WTC11 (cell line): ENCODE data around the gene TMEM38A. TPM values are rescaled to one million over a fixed set of nuclear protein-coding genes. Genes with fewer than 3 reads are reported as not detected.
"Not testable (repeated sequence)": the region's sequence is repeated elsewhere in the genome, so short reads cannot be mapped to it uniquely, and the experiment has no call there.

ENCODE experiments used
- ATAC-seq: fragments of 200-7000 bp; cut with Tn5 transposase; 2 replicates; pipeline ENCODE4 v1.10.0; 2021; ENCODE audit warnings: mild to moderate bottlenecking, moderate library complexity
- CTCF ChIA-PET: fragments of 300-600 bp; sonication (Branson Sonifier 250); formaldehyde crosslinking; loops from one replicate; lab custom pipeline; 2021; ENCODE audit warnings: antibody characterized with exemption; lab: Charles Lee
- POLR2A ChIA-PET: fragments of 350-600 bp; sonication (Branson Sonifier 250); formaldehyde crosslinking; loops from one replicate; lab custom pipeline; 2021; ENCODE audit warnings: antibody characterized with exemption; lab: Charles Lee
- DNase-seq: peaks from one replicate; pipeline ENCODE4 v3.0.0; 2021; ENCODE audit warnings: low spot score
- H3K27ac Mint-ChIP-seq: 2 replicates; pipeline ENCODE4 v1.8.0; 2021; ENCODE audit warnings: mixed read lengths
- H3K27me3 Mint-ChIP-seq: 2 replicates; pipeline ENCODE4 v1.8.0; 2021; ENCODE audit warnings: low read depth, mild to moderate bottlenecking, moderate library complexity, mixed read lengths
- H3K36me3 Mint-ChIP-seq: 2 replicates; pipeline ENCODE4 v1.8.0; 2021; ENCODE audit warnings: mixed read lengths
- H3K4me1 Mint-ChIP-seq: 2 replicates; pipeline ENCODE4 v1.8.0; 2022; ENCODE audit warnings: mixed read lengths
- H3K4me3 Mint-ChIP-seq: 2 replicates; pipeline ENCODE4 v1.8.0; 2021; ENCODE audit warnings: mild to moderate bottlenecking, moderate library complexity, mixed read lengths
- H3K9me3 Mint-ChIP-seq: 2 replicates; pipeline ENCODE4 v1.8.0; 2021; ENCODE audit warnings: mixed read lengths
- CDX4 ChIP-seq: fragments of 250-450 bp; sonication (Bioruptor Pico); IDR thresholded peaks from 2 replicates; pipeline ENCODE4 v1.9.0; 2021; ENCODE audit warnings: moderate library complexity, mild to moderate bottlenecking, inconsistent platforms, borderline replicate concordance
- CREM ChIP-seq: sonication (generic); formaldehyde crosslinking; IDR thresholded peaks from 2 replicates; pipeline ENCODE4 v1.8.1; 2022; ENCODE audit warnings: mild to moderate bottlenecking, missing genetic modification reagents, moderate library complexity
- E2F1 ChIP-seq: sonication (generic); formaldehyde crosslinking; IDR thresholded peaks from 2 replicates; pipeline ENCODE4 v1.8.0; 2022; ENCODE audit warnings: mild to moderate bottlenecking, missing genetic modification reagents
- E2F4 ChIP-seq: sonication (generic); formaldehyde crosslinking; IDR thresholded peaks from 2 replicates; pipeline ENCODE4 v1.8.1; 2022; ENCODE audit warnings: low read depth, mild to moderate bottlenecking, moderate library complexity, missing genetic modification reagents, borderline replicate concordance
- ELF4 ChIP-seq: sonication (generic); formaldehyde crosslinking; IDR thresholded peaks from 2 replicates; pipeline ENCODE4 v1.8.1; 2022; ENCODE audit warnings: low read depth, mild to moderate bottlenecking, moderate library complexity, missing genetic modification reagents
- ETV6 ChIP-seq: sonication (generic); formaldehyde crosslinking; IDR thresholded peaks from 2 replicates; pipeline ENCODE4 v1.8.1; 2022; ENCODE audit warnings: mild to moderate bottlenecking, missing genetic modification reagents
- FOXK1 ChIP-seq: sonication (generic); formaldehyde crosslinking; IDR thresholded peaks from 2 replicates; pipeline ENCODE4 v1.8.0; 2022; ENCODE audit warnings: mild to moderate bottlenecking, moderate library complexity, missing genetic modification reagents
- FOXP4 ChIP-seq: sonication (generic); formaldehyde crosslinking; IDR thresholded peaks from 2 replicates; pipeline ENCODE4 v1.8.0; 2022; ENCODE audit warnings: mild to moderate bottlenecking, missing genetic modification reagents
- GABPB1 ChIP-seq: sonication (generic); formaldehyde crosslinking; IDR thresholded peaks from 2 replicates; pipeline ENCODE4 v1.8.1; 2023; ENCODE audit warnings: mild to moderate bottlenecking, missing genetic modification reagents
- GRHL2 ChIP-seq: fragments of 250-450 bp; sonication (Bioruptor Pico); IDR thresholded peaks from 2 replicates; pipeline ENCODE4 v1.8.0; 2022; ENCODE audit warnings: mild to moderate bottlenecking, moderate library complexity; ENCODE audit not compliant: insufficient replicate concordance, severe bottlenecking
- IRF2 ChIP-seq: sonication (generic); formaldehyde crosslinking; IDR thresholded peaks from 2 replicates; pipeline ENCODE4 v1.8.0; 2022; ENCODE audit warnings: low read depth, missing genetic modification reagents, borderline replicate concordance
- NR3C1 ChIP-seq: sonication (generic); formaldehyde crosslinking; conservative IDR thresholded peaks from 2 replicates; pipeline ENCODE4 v1.8.1; 2023; ENCODE audit warnings: low read depth, mild to moderate bottlenecking, missing genetic modification reagents
- RELA ChIP-seq: sonication (generic); formaldehyde crosslinking; IDR thresholded peaks from 2 replicates; pipeline ENCODE4 v1.8.1; 2022; ENCODE audit warnings: missing genetic modification reagents, mild to moderate bottlenecking, borderline replicate concordance
- USF2 ChIP-seq: sonication (generic); formaldehyde crosslinking; IDR thresholded peaks from 2 replicates; pipeline ENCODE4 v1.8.1; 2023; ENCODE audit warnings: mild to moderate bottlenecking, missing genetic modification reagents, moderate library complexity
- ZNF121 ChIP-seq: sonication (generic); formaldehyde crosslinking; IDR thresholded peaks from 2 replicates; pipeline ENCODE4 v1.8.0; 2023; ENCODE audit warnings: missing genetic modification reagents
- ZNF317 ChIP-seq: sonication (generic); formaldehyde crosslinking; IDR thresholded peaks from 2 replicates; pipeline ENCODE4 v1.8.1; 2023; ENCODE audit warnings: low read depth, mild to moderate bottlenecking, moderate library complexity, missing genetic modification reagents, borderline replicate concordance
- total RNA-seq: library from RNA; stranded (reverse); gene quantifications from 3 replicates; pipeline ENCODE4 v1.2.3, GENCODE V29; 2021
- TF ChIP-seq, protein P1 (sequence below): sonication (generic); formaldehyde crosslinking; IDR thresholded peaks from 2 replicates; pipeline ENCODE4 v1.8.1; 2022; ENCODE audit warnings: low read depth, missing genetic modification reagents, borderline replicate concordance
- TF ChIP-seq, protein P2 (sequence below): sonication (generic); formaldehyde crosslinking; IDR thresholded peaks from 2 replicates; pipeline ENCODE4 v1.8.0; 2023; ENCODE audit warnings: missing genetic modification reagents, mild to moderate bottlenecking, borderline replicate concordance

TMEM38A gene
- total RNA-seq, 1 experiment from 2014 or later, result 9.5 TPM

- no peak overlapping the region for H3K27ac Mint-ChIP-seq
- ATAC-seq (no peak), DNase-seq (no peak)
- H3K9me3 Mint-ChIP-seq, result no peaks in the 10 kb centered on the region
- H3K36me3 Mint-ChIP-seq, result 0 out of 2 replicates have a peak, but pooled peaks cover 3% of the 10 kb centered on the region
- ChIA-PET POLR2A (interaction anchor here (0.7 kb wide), 1 partner anchor 12 kb away, joined by 4 read pairs; no protein-coding TSS in a partner anchor), CTCF (no interaction called here)
- no peaks in the 10 kb centered on the region for H3K27me3 Mint-ChIP-seq
- no peak for TF ChIP-seq FOXK1 (CRISPR knock-in tag)
- no peak for TF ChIP-seq ZNF317 (CRISPR knock-in tag)
- no peak for TF ChIP-seq ELF4
- TF ChIP-seq NR3C1 (CRISPR knock-in tag), result no peak
- TF ChIP-seq USF2 (CRISPR knock-in tag), result no peak
- H3K4me1 Mint-ChIP-seq, result no peaks in the 10 kb centered on the region
- no peak overlapping the region for H3K4me3 Mint-ChIP-seq
Observed at GRCh38 chr19:16668176-16668575, 7.2 kb downstream of the TMEM38A start.

DNA sequence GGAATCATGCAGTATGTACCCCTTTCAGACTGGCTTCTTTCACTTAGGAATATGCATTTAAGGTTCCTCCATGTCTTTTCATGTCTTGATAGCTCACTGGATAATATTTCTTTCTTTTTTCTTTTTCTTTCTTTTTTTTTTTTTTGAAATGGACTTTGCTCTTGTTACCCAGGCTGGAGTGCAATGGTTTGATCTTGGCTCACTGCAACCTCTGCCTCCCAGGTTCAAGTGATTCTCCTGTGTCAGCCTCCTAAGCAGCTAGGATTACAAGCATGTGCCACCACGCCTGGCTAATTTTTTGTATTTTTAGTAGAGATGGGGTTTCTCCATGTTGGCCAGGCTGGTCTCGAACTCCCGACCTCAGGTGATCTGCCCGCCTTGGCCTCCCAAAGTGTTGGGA lies 7.8 kb downstream of the TMEM38A start:
- H3K4me1 Mint-ChIP-seq, CTCF ChIA-PET, H3K9me3 Mint-ChIP-seq, H3K27ac Mint-ChIP-seq, H3K36me3 Mint-ChIP-seq, DNase-seq, H3K4me3 Mint-ChIP-seq, H3K27me3 Mint-ChIP-seq, ATAC-seq: not testable (repeated sequence)
- POLR2A ChIA-PET, result interaction anchor here (0.7 kb wide), 1 partner anchor 13 kb away, joined by 4 read pairs; no protein-coding TSS in a partner anchor

DNA sequence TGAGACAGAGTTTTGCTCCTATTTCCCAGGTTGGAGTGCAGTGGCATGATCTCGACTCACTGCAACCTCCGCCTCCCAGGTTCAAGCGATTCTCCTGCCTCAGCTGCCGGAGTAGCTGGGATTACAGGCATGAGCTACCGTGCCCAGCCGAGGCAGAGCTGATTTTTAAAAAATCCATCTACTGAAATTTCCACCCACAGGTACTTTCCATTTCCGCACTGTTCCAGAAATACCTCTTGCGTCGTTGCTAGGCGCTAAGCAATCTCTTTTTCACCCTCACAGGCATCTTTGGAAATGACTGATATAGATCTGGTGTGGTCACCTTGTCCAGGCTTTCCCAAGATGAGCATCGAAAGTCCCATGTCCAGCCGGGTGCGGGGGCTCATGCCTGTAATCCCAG lies 9.4 kb downstream of the TMEM38A start:
- H3K27ac Mint-ChIP-seq, result no peak overlapping the region
- H3K36me3 Mint-ChIP-seq, result peaks cover 3% of the 10 kb centered on the region; the same call in 1 of the 2 replicates
- POLR2A ChIA-PET, result no interaction called here
- CTCF ChIA-PET, result interaction anchor here (0.7 kb wide), 1 partner anchor 1341 kb away, joined by 3 read pairs; no protein-coding TSS in a partner anchor
- no peak overlapping the region for H3K4me3 Mint-ChIP-seq
- no peaks in the 10 kb centered on the region for H3K9me3 Mint-ChIP-seq
- no peaks in the 10 kb centered on the region for H3K4me1 Mint-ChIP-seq
- ATAC-seq (no peak), DNase-seq (no peak)
- no peaks in the 10 kb centered on the region for H3K27me3 Mint-ChIP-seq
- TF ChIP-seq RELA (CRISPR knock-in tag) (no peak), GABPB1 (CRISPR knock-in tag) (no peak), ETV6 (CRISPR knock-in tag) (no peak), IRF2 (no peak), USF2 (CRISPR knock-in tag) (no peak), CREM (CRISPR knock-in tag) (no peak), FOXP4 (CRISPR knock-in tag) (no peak), E2F1 (CRISPR knock-in tag) (no peak), GRHL2 (no peak), ZNF121 (CRISPR knock-in tag) (no peak), E2F4 (CRISPR knock-in tag) (no peak), CDX4 (no peak)
- TF ChIP-seq, protein P1, sequence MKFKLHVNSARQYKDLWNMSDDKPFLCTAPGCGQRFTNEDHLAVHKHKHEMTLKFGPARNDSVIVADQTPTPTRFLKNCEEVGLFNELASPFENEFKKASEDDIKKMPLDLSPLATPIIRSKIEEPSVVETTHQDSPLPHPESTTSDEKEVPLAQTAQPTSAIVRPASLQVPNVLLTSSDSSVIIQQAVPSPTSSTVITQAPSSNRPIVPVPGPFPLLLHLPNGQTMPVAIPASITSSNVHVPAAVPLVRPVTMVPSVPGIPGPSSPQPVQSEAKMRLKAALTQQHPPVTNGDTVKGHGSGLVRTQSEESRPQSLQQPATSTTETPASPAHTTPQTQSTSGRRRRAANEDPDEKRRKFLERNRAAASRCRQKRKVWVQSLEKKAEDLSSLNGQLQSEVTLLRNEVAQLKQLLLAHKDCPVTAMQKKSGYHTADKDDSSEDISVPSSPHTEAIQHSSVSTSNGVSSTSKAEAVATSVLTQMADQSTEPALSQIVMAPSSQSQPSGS, result no peak
- TF ChIP-seq, protein P2, sequence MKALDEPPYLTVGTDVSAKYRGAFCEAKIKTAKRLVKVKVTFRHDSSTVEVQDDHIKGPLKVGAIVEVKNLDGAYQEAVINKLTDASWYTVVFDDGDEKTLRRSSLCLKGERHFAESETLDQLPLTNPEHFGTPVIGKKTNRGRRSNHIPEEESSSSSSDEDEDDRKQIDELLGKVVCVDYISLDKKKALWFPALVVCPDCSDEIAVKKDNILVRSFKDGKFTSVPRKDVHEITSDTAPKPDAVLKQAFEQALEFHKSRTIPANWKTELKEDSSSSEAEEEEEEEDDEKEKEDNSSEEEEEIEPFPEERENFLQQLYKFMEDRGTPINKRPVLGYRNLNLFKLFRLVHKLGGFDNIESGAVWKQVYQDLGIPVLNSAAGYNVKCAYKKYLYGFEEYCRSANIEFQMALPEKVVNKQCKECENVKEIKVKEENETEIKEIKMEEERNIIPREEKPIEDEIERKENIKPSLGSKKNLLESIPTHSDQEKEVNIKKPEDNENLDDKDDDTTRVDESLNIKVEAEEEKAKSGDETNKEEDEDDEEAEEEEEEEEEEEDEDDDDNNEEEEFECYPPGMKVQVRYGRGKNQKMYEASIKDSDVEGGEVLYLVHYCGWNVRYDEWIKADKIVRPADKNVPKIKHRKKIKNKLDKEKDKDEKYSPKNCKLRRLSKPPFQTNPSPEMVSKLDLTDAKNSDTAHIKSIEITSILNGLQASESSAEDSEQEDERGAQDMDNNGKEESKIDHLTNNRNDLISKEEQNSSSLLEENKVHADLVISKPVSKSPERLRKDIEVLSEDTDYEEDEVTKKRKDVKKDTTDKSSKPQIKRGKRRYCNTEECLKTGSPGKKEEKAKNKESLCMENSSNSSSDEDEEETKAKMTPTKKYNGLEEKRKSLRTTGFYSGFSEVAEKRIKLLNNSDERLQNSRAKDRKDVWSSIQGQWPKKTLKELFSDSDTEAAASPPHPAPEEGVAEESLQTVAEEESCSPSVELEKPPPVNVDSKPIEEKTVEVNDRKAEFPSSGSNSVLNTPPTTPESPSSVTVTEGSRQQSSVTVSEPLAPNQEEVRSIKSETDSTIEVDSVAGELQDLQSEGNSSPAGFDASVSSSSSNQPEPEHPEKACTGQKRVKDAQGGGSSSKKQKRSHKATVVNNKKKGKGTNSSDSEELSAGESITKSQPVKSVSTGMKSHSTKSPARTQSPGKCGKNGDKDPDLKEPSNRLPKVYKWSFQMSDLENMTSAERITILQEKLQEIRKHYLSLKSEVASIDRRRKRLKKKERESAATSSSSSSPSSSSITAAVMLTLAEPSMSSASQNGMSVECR, result no peak
